ENCODE data around the gene ARHGEF35. TPM values are rescaled to one million over a fixed set of nuclear protein-coding genes. Genes with fewer than 3 reads are reported as not detected.

The ARHGEF35 gene
- total and polyA plus RNA-seq, 8 donors = 5.1 to 10.6 (median 7.5) TPM

DNA sequence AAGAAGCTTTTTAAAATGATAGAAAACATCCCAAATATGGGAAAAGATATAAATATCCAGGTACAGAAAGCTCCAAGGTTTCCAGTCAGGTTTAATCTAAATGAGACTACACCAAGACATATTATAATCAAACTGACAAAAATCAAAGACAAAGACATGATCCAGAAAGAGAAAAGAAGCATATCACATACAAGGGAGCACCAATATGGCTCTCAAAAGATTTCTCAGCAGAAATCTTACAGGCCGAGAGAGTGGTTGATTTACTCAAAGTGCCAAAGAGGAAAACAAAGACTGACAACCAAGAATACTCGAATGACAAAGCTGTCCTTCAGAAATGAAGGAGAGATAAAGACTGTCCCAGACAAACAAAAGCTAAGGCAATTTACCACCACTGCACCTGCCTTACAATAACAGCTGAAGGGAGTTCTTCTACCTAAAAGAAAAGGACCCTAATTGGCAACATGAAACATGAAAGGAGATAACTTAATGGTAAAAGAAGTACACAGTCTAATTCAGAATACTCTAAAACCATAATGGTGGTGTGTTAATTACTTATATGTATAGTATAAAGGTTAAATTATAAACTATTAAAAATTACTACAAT is 47.3 kb downstream of the ARHGEF35 start:
- Histone ChIP-seq H3K4me3 (no peak overlapping the region), H3K4me1 (no peaks in the 10 kb centered on the region), H3K27ac (no peak overlapping the region), H3K36me3 (no peaks in the 10 kb centered on the region), H3K27me3 (no peaks in the 10 kb centered on the region), H3K9me3 (no peaks in the 10 kb centered on the region)
- 71 to 75% methylated on average over 2 of the region's 2 CpGs for WGBS, 2 donors
- TF ChIP-seq, protein P1, sequence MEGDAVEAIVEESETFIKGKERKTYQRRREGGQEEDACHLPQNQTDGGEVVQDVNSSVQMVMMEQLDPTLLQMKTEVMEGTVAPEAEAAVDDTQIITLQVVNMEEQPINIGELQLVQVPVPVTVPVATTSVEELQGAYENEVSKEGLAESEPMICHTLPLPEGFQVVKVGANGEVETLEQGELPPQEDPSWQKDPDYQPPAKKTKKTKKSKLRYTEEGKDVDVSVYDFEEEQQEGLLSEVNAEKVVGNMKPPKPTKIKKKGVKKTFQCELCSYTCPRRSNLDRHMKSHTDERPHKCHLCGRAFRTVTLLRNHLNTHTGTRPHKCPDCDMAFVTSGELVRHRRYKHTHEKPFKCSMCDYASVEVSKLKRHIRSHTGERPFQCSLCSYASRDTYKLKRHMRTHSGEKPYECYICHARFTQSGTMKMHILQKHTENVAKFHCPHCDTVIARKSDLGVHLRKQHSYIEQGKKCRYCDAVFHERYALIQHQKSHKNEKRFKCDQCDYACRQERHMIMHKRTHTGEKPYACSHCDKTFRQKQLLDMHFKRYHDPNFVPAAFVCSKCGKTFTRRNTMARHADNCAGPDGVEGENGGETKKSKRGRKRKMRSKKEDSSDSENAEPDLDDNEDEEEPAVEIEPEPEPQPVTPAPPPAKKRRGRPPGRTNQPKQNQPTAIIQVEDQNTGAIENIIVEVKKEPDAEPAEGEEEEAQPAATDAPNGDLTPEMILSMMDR (IDR thresholded peaks at IDR 0.05) = no peak
- intact Hi-C loops (cut with DNase I) = no loop called here
- ATAC-seq (no peak), FAIRE-seq (no peak), DNase-seq (no peak)

DNA sequence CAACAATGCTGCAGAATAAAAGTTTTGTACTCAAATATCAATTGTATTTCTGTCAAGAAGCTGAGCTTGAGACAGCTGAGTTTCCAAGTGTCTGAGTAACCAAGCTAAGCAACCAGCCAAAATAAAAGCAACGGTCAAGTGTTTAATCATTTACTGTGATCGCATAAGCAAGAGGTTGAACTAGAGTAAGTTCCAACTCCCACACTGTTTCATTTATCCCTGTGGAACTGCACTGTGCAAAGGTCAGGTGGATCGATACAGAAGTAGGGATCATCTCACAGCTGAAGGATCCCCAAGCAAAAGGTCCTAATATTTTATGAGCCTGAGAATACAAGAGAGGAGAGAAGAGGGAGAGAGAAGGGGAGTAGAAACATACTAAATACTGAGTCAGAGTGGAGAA is 51.2 kb downstream of the ARHGEF35 start:
- Histone ChIP-seq H3K27me3 (no peaks in the 10 kb centered on the region), H3K9me3 (no peaks in the 10 kb centered on the region), H3K36me3 (no peaks in the 10 kb centered on the region), H3K27ac (no peak overlapping the region), H3K4me3 (no peak overlapping the region), H3K4me1 (no peaks in the 10 kb centered on the region)
- TF ChIP-seq, protein P1 (IDR thresholded peaks at IDR 0.05) = no peak
- DNase-seq (no peak), ATAC-seq (no peak), FAIRE-seq (no peak)
- WGBS, 2 donors = 87% methylated on average over 3 of the region's 3 CpGs
- intact Hi-C loops (cut with DNase I) = no loop called here

DNA sequence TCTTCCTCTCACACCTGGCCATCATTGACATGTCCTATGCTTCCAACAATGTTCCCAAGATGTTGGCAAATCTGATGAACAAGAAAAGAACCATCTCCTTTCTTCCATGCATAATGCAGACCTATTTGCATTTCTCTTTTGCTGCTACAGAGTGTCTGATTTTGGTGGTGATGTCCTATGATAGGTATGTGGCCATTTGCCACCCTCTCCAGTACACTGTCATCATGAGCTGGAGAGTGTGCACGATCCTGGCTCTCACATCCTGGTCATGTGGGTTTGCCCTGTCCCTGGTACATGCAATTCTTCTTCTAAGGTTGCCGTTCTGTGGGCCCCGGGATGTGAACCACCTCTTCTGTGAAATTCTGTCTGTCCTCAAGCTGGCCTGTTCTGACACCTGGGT is 53.4 kb downstream of the ARHGEF35 start:
- FAIRE-seq (no peak), ATAC-seq (no peak), DNase-seq (no peak)
- intact Hi-C loops (cut with DNase I) = no loop called here
- Histone ChIP-seq H3K27ac (no peak overlapping the region), H3K4me3 (no peak overlapping the region), H3K4me1 (no peaks in the 10 kb centered on the region), H3K9me3 (no peaks in the 10 kb centered on the region), H3K27me3 (no peaks in the 10 kb centered on the region), H3K36me3 (no peaks in the 10 kb centered on the region)
- WGBS, 2 donors = 85 to 87% methylated on average over 3 of the region's 3 CpGs
- TF ChIP-seq, protein P1 (IDR thresholded peaks at IDR 0.05) = no peak

DNA sequence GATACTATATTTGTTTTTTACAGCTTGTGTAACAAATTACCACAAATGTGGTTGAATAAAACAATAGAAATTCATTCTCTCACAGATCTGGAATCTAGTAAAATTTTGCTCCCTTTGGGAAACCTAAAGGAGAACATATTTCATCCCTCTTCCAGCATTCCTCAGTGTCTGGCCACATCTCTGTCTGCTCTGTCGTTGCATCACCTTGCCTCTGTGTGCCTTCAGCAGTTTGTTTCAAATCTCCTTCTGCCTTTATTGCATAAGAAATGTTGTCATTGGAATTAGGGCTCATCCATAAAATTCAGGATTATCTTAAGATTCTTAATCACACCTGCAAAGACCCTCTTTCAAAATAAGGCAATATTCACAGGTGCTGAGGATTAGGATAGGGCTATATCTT is 58.1 kb downstream of the ARHGEF35 start:
- H3K9me3 ChIP-seq = no peaks in the 10 kb centered on the region
- DNase-seq (no peak), FAIRE-seq (no peak), ATAC-seq (no peak)
- no peak overlapping the region for H3K27ac ChIP-seq
- H3K4me1 ChIP-seq = no peaks in the 10 kb centered on the region
- no peaks in the 10 kb centered on the region for H3K27me3 ChIP-seq
- intact Hi-C loops (cut with DNase I) = no loop called here
- 72 to 85% methylated on average over 1 of the region's 1 CpG for WGBS, 2 donors
- TF ChIP-seq, protein P1 (IDR thresholded peaks at IDR 0.05) = no peak
- H3K36me3 ChIP-seq = no peaks in the 10 kb centered on the region
- H3K4me3 ChIP-seq = no peak overlapping the region

Other genes with a start within 250 kb of the ARHGEF35 start
- not detected for gene OR2F1, start 241.0 kb downstream of the ARHGEF35 start, total RNA-seq
- gene OR2F1, start 241.0 kb downstream of the ARHGEF35 start, polyA plus RNA-seq = not detected
- gene OR6B1, start 195.5 kb downstream of the ARHGEF35 start, total RNA-seq = not detected
- not detected for gene OR6B1, start 195.5 kb downstream of the ARHGEF35 start, polyA plus RNA-seq
- not detected for gene OR2A5, start 146.9 kb downstream of the ARHGEF35 start, total RNA-seq
- gene OR2A5, start 146.9 kb downstream of the ARHGEF35 start, polyA plus RNA-seq = not detected
- gene OR2A25, start 126.0 kb downstream of the ARHGEF35 start, total RNA-seq = not detected
- under 1 TPM in 1 of 2 donors, not detected in 1; 0.12 TPM for gene OR2A25, start 126.0 kb downstream of the ARHGEF35 start, polyA plus RNA-seq
- not detected for gene OR2A12, start 109.6 kb downstream of the ARHGEF35 start, total RNA-seq
- gene OR2A12, start 109.6 kb downstream of the ARHGEF35 start, polyA plus RNA-seq = not detected
- not detected for gene OR2A2, start 86.2 kb downstream of the ARHGEF35 start, total RNA-seq
- not detected for gene OR2A2, start 86.2 kb downstream of the ARHGEF35 start, polyA plus RNA-seq
- gene OR2A14, start 72.7 kb downstream of the ARHGEF35 start, total RNA-seq = not detected
- gene OR2A14, start 72.7 kb downstream of the ARHGEF35 start, polyA plus RNA-seq = not detected
- gene CTAGE4, start 12.4 kb downstream of the ARHGEF35 start, total RNA-seq = 1 to 10 TPM in 4 of 6 donors, under 1 TPM in 2; 0.51 to 5.4 (median 1.5) TPM
- 1 to 10 TPM; 2.7 to 4.0 TPM for gene CTAGE4, start 12.4 kb downstream of the ARHGEF35 start, polyA plus RNA-seq
- gene OR2A42, start 43.8 kb upstream of the ARHGEF35 start, total RNA-seq = not detected
- gene OR2A42, start 43.8 kb upstream of the ARHGEF35 start, polyA plus RNA-seq = not detected
- 1 to 10 TPM; 2.9 to 5.7 (median 3.5) TPM for gene OR2A7, start 69.0 kb upstream of the ARHGEF35 start, total RNA-seq
- 1 to 10 TPM; 1.3 to 1.4 TPM for gene OR2A7, start 69.0 kb upstream of the ARHGEF35 start, polyA plus RNA-seq
- gene CTAGE8, start 73.5 kb upstream of the ARHGEF35 start, total RNA-seq = 1 to 10 TPM in 5 of 6 donors, under 1 TPM in 1; 0.72 to 2.6 (median 1.7) TPM
- gene CTAGE8, start 73.5 kb upstream of the ARHGEF35 start, polyA plus RNA-seq = 1 to 10 TPM in 1 of 2 donors, not detected in 1; 1.8 TPM
- not detected for gene OR2A1, start 116.6 kb upstream of the ARHGEF35 start, total RNA-seq
- gene OR2A1, start 116.6 kb upstream of the ARHGEF35 start, polyA plus RNA-seq = under 1 TPM in 1 of 2 donors, not detected in 1; 0.14 TPM
- gene ARHGEF5, start 159.6 kb upstream of the ARHGEF35 start, total RNA-seq = 10 to 100 TPM; 14.2 to 28.4 (median 17.3) TPM
- 1 to 10 TPM; 8.4 to 9.1 TPM for gene ARHGEF5, start 159.6 kb upstream of the ARHGEF35 start, polyA plus RNA-seq
- gene NOBOX, start 207.9 kb upstream of the ARHGEF35 start, total RNA-seq = not detected
- gene NOBOX, start 207.9 kb upstream of the ARHGEF35 start, polyA plus RNA-seq = not detected

Data from pancreas (tissue), 10 donors.